ENCODE data around the gene PDPR.
"Not testable (repeated sequence)": the region's sequence is repeated elsewhere in the genome, so short reads cannot be mapped to it uniquely, and the experiment has no call there.

PDPR gene

GRCh38 chr16:70162041-70162451 lies 47.9 kb downstream of the PDPR start:
- DNase-seq (ENCODE audit: low spot score): no peak

DNA sequence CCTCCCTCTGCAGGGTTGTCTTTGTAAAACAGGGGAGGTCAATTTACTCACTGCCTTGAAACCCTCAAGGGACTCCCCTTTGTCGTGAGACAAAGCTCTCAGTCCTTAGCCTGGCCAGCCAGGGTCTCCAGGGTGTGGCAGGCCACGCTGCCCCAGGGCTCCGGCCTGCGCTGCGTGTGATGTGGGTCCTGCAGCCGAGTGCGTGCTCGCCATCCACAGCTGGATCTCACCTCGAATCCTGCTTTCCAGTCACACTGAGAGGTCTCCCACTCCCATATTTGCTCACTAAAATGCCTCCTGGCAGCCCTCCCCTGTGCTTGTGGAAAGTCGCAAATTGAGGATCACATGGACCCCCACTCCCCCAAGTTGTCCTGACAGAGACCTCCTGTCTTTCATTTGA lies 49.5 kb downstream of the PDPR start:
- no peak for DNase-seq (ENCODE audit: low spot score)

DNA sequence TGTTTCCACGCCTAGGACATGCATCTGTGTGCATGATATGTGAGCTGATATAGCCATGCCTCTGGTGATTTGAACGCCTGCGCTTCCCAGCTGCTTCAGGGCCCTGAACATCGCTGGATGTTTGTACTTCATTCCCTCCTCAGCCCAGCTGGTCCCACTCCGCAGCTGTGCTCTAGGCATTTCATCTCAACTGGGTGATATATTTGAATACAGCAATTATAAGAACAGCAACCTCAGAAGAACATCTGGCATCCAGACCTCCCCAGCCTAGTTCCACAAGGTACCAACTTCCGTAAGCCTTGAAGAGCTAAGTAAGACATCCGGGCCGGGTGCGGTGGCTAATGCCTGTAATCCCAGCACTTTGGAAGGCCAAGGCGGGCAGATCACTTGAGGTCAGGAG lies 52.6 kb downstream of the PDPR start:
- not testable (repeated sequence) for DNase-seq (ENCODE audit: low spot score)

DNA sequence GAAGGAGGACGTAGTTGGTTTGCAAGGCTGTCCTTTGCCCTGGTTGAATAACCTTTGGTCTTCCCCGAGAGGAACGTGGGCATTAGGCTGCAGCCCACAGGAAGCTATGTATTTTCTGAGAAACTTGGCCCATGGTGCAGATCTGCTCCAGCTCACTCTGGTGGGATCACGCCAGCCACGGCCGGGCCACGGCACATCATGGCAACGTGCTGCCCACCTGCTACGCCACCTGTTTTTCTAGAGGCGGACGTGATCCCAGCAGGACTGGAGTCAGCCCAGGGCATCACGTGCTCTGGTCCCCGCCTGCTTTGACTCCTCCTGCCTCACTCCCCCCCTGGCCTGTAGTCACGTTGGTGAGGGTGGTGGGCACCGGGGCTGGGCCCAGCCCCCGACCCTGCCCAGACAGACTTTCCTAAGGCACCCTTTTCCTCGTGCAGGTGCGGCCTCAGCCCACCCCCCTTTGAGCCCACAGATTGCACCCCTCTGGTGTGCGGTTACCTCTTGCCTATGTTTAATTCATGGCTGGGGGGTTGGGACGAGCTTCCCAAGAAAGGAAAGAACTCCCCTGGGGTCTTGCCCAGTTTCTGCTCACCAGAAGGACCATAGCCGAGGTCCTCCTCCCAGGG lies 59.2 kb downstream of the PDPR start, which contains the start of gene CLEC18C:
Gene CLEC18C (plus strand): TSS at position 576 of the 626 bp plus-strand sequence. CDS start 492 bp downstream, outside the sequence.
- DNase-seq (ENCODE audit: low spot score): not testable (repeated sequence)

- not testable (repeated sequence) for DNase-seq (ENCODE audit: low spot score)
Observed at GRCh38 chr16:70173916-70174315, 59.8 kb downstream of the PDPR start.

DNA sequence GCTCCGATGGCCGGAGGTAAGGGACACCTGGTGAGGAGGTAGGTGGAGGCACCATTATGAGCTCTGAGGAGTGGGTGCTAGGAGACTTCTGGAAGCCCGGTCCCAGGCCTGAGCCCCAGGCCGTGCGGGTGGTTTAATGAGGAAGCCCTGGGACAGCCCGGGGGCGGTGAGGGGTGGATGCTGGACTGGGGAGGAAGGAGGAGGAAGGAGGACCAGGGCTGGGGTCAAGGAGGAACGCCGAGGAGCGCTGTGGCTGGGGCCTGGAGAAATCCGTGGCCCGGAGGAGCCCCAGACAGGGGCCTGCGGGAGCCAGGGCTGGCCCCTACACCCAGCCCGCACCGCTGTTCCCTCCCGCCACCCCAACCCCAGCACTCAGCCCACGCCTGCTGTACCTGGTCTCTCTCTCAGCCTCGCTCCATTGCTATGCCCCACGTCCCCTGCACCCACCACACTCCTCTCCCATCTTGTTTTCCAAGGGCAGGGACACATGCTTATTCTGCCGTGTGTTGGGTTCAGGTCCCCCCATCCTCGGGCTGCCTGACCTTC lies 60.3 kb downstream of the PDPR start:
- not testable (repeated sequence) for DNase-seq (ENCODE audit: low spot score)

- not testable (repeated sequence) for DNase-seq (ENCODE audit: low spot score)
Observed at GRCh38 chr16:70187858-70188607, 73.9 kb downstream of the PDPR start.

DNA sequence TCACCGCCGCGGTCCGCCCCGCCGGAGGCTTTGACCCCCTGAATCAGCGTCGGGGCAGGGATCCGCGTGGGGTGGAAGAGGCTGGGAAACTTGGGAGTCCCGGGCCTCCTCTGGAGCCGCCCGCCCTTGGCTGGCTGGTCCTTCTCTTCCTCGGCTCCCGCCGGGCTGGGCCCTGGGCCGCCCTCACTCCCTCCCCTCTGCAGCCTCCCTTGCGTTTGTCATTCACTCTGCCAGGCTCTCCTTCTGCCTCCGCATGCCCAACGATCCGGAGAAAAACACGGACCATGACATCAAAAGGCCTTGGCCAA lies 74.4 kb downstream of the PDPR start:
- not testable (repeated sequence) for DNase-seq (ENCODE audit: low spot score)

- DNase-seq (ENCODE audit: low spot score): not testable (repeated sequence)
Observed at GRCh38 chr16:70190574-70190973, 76.4 kb downstream of the PDPR start.

DNA sequence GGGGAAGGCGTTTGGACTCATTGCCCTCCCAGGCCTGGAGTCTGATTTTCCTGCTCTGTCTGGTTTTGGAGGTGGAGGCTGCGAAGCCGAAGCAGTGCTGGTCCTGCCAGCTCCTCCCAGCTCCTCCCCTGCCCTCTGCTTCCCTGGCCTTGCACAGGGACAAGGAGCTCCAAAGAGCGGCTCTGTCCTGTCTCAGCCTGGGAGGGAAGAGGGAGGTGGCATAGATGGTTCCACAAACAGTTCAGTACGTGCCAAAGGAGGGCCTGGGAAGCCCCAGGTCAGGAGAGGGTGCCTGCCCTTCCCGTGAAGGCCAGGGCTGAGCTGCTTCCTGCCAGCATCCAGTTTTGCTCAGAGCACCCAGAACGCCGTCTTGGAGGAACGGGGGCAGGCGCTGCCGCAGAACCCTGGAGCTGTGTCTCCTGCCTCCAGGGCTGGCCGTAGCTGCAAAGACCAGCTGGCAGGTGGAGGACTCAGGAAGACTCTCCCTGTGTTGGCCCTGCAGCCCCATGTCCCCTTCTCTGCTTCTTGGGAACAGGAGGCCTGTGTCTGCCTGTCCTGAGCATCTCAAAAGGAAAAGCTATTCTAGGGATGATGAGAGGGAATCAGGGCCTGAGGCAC lies 82.7 kb downstream of the PDPR start:
- DNase-seq (ENCODE audit: low spot score): not testable (repeated sequence)

DNA sequence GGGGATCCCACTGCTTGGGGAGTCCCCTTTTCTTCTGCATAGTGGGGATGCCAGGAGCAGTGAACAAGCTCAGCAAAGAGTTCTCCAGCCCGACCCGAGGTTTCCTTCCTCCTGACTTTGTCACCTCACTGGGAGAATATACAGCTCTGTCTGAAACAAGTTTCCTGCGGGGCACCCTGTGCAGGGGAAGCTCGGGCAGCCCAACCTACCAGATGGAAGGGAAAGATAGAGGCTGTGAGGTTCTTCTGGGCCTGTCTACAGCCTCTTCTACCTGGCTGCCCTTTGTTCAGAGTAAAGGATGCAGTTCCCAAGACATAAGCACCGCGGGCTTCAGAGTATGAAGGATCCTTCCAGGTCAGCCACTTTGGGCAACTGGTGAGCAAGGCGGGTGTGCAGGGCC lies 83.5 kb downstream of the PDPR start:
- not testable (repeated sequence) for DNase-seq (ENCODE audit: low spot score)

DNA sequence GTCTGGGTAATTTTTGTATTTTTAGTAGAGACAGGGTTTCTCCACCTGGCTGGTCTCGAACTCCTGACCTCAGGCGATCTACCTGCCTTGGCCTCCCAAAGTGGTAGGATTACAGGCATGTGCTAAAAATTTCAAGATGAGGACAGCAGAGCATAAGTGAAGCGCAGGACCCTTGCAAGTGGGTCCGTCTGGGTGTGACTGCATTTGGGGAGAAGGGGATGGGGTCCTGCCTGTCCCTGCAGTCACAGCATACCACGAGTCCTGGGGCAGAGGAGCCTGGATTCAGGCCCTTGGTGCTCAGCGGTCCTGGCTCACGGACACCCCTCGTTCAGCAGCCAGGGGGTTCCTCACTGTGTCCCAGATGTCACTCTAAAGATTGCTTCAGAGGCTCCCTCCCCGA lies 84.1 kb downstream of the PDPR start:
- not testable (repeated sequence) for DNase-seq (ENCODE audit: low spot score)

DNA sequence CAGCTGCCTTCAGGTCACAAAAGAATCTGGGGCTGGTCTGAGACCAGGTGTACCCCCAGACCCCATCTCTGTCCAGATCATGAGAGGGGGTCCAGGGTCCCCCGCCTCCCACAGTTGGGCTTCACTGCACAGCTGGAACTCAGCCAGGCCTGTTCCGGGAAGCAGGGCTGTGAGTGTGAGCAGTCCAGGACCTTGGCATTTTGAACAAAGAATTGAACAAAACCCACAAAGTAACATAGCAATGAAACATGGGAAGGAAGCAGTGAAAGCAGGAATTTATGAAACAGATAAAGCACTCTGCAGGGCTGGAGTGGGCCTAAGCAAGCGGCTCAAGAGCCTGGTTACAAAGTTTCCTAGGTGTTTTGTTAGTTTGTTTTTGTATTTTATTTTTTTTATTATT lies 84.5 kb downstream of the PDPR start:
- not testable (repeated sequence) for DNase-seq (ENCODE audit: low spot score)

- not testable (repeated sequence) for DNase-seq (ENCODE audit: low spot score)
Observed at GRCh38 chr16:70199170-70199569, 85.0 kb downstream of the PDPR start.

- not testable (repeated sequence) for DNase-seq (ENCODE audit: low spot score)
Observed at GRCh38 chr16:70200063-70200462, 85.9 kb downstream of the PDPR start.

DNA sequence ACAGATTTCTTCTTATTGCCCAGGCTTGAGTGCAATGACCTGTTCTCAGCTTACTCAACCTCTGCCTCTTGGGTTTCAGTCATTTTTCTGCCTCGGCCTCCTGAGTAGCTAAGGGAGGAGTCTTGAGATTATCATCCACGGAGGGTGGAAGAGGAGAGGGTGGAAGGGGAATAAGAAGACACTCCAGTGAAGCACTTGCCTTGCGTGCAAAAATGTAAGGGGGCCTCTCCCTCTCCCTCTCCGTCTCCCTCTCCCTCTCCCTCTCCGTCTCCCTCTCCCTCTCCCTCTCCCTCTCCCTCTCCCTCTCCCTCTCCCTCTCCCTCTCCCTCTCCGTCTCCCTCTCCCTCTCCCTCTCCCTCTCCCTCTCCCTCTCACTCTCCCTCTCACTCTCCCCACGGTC lies 89.4 kb downstream of the PDPR start:
- not testable (repeated sequence) for DNase-seq (ENCODE audit: low spot score)

DNA sequence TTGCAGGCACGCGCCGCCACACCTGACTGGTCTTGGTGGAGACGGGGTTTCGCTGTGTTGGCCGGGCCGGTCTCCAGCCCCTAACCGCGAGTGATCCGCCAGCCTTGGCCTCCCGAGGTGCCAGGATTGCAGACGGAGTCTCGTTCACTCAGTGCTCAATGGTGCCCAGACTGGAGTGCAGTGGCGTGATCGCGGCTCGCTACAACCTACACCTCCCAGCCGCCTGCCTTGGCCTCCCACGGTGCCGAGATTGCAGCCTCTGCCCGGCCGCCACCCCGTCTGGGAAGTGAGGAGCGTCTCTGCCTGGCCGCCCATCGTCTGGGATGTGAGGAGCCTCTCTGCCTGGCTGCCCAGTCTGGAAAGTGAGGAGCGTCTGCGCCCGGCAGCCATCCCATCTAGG lies 89.9 kb downstream of the PDPR start:
- not testable (repeated sequence) for DNase-seq (ENCODE audit: low spot score)

DNA sequence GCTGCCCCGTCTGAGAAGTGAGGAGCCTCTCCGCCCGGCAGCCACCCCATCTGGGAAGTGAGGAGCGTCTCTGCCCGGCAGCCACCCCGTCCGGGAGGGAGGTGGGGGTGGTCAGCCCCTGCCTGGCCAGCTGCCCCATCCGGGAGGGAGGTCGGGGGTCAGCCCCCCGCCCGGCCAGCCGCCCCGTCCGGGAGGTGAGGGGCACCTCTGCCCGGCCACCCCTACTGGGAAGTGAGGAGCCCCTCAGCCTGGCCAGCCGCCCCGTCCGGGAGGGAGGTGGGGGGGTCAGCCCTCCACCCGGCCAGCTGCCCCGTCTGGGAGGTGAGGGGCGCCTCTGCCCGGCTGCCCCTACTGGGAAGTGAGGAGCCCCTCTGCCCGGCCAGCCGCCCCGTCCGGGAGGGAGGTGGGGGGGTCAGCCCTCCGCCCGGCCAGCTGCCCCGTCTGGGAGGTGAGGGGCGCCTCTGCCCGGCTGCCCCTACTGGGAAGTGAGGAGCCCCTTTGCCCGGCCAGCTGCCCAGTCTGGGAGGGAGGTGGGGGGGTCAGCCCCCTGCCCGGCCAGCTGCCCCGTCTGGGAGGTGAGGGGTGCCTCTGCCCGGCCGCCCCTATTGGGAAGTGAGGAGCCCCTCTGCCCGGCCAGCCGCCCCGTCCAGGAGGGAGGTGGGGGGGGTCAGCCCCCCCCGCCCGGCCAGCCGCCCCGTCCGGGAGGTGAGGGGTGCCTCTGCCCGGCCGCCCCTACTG lies 90.7 kb downstream of the PDPR start:
- DNase-seq (ENCODE audit: low spot score): not testable (repeated sequence)

- DNase-seq (ENCODE audit: low spot score): not testable (repeated sequence)
Observed at GRCh38 chr16:70206382-70206781, 92.2 kb downstream of the PDPR start.
